ENCODE results near the gene TMEM267.
"Not testable (repeated sequence)": the region's sequence is repeated elsewhere in the genome, so short reads cannot be mapped to it uniquely, and the experiment has no call there.

Gene TMEM267, protein sequence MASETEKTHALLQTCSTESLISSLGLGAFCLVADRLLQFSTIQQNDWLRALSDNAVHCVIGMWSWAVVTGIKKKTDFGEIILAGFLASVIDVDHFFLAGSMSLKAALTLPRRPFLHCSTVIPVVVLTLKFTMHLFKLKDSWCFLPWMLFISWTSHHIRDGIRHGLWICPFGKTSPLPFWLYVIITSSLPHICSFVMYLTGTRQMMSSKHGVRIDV

GRCh38 chr5:43483298-43484105 is at the start of gene TMEM267:
TSS of gene TMEM267 (minus strand) at chr5:43483865. CDS start at chr5:43453969, 29,896 bp downstream.
- FAIRE-seq (peak; percentile 94), DNase-seq (ENCODE audit: extremely low spot score, insufficient read length, low read depth) (peak; percentile 76)

DNA sequence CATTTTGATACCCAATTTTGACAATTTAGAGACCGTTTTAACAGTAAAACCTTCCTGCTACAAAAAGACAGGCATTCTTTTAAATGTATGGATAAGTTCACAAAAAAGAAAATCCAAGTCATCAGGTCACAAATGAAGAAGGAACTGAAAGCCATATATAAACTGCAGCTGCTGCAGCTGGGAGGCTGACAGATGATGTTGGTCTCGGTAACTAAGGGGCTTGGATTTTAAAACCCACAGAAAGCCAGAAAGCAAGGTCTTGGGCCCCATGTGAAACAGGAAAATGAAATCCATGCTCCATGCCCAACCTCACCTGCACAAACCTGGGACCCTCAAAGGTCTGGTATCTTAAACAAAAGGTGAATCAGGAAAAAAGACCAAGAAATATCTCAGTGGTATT is 47.0 kb upstream of the TMEM267 start:
- no peak for FAIRE-seq
- DNase-seq (ENCODE audit: extremely low spot score, insufficient read length, low read depth), result no peak

DNA sequence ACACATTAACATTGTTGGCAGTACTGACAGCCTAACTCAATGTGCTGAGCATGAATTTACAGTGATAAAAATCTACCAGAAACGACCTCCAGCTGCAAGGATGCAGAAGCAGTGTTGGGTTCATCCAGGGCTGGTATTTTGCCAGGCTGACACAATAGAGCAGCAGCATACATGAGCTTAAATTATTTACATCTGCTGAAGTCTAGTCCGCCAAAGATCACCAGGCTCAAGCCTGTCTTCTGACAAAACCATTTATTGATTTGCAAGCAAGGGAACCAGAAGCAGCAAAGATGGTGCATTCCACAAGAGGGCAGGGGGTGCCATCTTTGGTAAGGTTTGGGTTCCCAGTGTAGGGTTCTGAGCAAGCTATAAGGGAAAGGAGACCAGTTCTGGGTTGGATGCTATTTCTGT is 40.0 kb upstream of the TMEM267 start:
- no peak for FAIRE-seq
- no peak for DNase-seq (ENCODE audit: extremely low spot score, insufficient read length, low read depth)

DNA sequence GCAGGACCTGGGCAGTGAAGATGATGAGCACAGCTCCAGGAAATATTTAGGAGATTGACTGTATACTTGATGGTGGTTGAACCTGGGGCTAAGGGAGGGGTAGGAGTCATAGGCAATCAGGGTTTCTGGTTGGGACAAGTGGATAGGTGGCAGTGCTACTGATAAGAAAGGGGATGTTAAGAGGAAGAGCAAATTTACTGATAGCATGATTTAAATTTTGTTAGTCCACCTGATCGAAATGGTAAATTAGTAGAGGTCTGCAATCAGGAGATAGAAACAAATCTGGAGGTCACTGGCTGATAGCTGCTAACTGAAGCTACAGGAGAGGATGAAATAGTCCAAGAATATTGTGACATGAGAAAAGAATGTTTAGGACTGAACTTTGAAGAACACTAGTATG is 37.0 kb upstream of the TMEM267 start:
- DNase-seq (ENCODE audit: extremely low spot score, insufficient read length, low read depth) (no peak), FAIRE-seq (no peak)

- no peak for DNase-seq (ENCODE audit: extremely low spot score, insufficient read length, low read depth)
- FAIRE-seq, result no peak
Observed at GRCh38 chr5:43515678-43516048, 32.0 kb upstream of the TMEM267 start.

GRCh38 chr5:43514816-43515677 is 31.4 kb upstream of the TMEM267 start, which contains the start of gene C5orf34:
TSS of gene C5orf34 (minus strand) at chr5:43515148. CDS start at chr5:43509339, 5,809 bp downstream.
- DNase-seq (ENCODE audit: extremely low spot score, insufficient read length, low read depth) (peak; percentile 96), FAIRE-seq (peak; percentile 92)

DNA sequence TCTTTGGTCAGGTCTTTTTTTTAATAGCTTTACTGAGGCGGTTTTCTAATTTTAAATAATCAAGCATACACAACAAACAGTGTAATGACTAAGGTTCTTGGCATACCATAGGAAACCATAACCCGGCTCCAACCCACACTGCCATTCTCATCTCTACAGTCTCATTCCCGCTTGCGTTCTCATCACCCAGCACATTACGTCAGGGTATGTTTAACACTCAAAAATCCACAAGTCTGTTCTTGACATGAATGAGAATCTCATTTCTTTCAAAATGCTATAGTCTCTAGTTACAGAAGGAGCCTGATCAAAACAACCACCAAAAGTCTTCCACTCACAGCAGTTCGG is 30.8 kb upstream of the TMEM267 start:
- FAIRE-seq (no peak), DNase-seq (ENCODE audit: extremely low spot score, insufficient read length, low read depth) (peak; percentile 2)

GRCh38 chr5:43514025-43514424 is 30.4 kb upstream of the TMEM267 start:
- DNase-seq (ENCODE audit: extremely low spot score, insufficient read length, low read depth), result no peak

GRCh38 chr5:43511062-43511461 is 27.4 kb upstream of the TMEM267 start:
- not testable (repeated sequence) for DNase-seq (ENCODE audit: extremely low spot score, insufficient read length, low read depth); FAIRE-seq

More at GRCh38 chr5:43514025-43514424, 30.4 kb upstream of the TMEM267 start:
- no peak for FAIRE-seq

DNA sequence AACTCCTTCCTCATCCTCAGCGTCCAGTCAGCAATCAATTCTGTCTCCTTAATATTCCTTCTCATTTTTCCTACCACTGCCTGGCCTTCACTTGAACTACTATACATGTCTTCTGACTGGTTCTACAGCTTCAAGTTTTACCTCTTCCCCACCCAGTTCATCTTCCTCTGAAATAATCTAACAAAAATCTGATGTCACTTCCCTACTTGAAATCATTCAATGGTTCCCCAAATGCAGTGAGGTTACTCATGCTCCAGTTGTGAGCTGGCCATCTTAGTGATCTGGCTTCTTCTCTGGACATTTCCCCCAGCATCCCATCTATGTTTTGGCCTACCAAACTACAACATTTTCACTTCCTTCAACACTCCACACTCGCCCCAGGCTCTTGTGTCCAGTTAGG is 14.9 kb upstream of the TMEM267 start:
- FAIRE-seq (no peak), DNase-seq (ENCODE audit: extremely low spot score, insufficient read length, low read depth) (no peak)

DNA sequence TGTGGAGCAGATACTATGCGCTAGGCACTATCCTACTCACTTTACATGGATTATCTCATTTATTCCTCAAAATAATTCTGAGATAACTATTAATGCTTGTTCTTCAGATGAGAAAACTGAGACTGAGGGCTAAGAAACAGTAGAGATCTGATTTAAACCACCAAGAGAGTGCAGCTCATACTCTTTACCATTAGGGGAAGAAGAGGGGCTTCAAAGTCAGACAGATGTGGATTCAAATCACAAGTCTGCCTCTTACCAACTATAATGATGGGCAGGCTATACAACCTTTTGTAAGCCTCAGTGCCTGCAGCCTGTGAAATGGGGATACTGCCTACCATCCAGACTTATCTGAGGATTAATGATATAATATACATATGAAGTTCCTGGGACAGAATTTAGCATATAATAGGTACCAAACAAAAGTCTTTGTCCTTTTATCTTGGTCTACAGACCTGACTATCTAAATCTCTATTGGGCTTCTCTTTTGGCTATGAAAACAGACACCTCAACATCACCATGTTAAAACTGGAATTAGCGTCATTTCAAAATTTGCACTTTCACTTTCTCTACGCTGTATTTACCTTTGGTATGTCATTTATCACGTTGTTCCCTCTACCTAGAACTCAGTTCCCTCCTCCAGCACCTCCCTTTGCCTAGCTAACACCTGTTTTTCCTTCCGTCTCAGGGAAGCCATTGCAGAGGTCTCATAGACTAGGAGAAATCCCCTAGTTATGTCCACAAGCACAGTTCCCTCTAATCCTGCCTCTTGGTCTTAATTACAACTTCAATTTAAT is 13.8 kb upstream of the TMEM267 start:
- no peak for FAIRE-seq
- DNase-seq (ENCODE audit: extremely low spot score, insufficient read length, low read depth), result no peak

GRCh38 chr5:43491326-43491725 is 7.7 kb upstream of the TMEM267 start:
- no peak for DNase-seq (ENCODE audit: extremely low spot score, insufficient read length, low read depth)
- FAIRE-seq, result peak; percentile 5

- no peak for FAIRE-seq
- no peak for DNase-seq (ENCODE audit: extremely low spot score, insufficient read length, low read depth)
Observed at GRCh38 chr5:43486353-43486752, 2.7 kb upstream of the TMEM267 start.

- DNase-seq (ENCODE audit: extremely low spot score, insufficient read length, low read depth) (no peak), FAIRE-seq (no peak)
Observed at GRCh38 chr5:43485406-43485805, 1.7 kb upstream of the TMEM267 start.

- DNase-seq (ENCODE audit: extremely low spot score, insufficient read length, low read depth) (peak; percentile 64), FAIRE-seq (no peak)
Observed at GRCh38 chr5:43484106-43484849, 613 bp upstream of the TMEM267 start.

GRCh38 chr5:43482490-43483297 is 971 bp downstream of the TMEM267 start:
- no peak for DNase-seq (ENCODE audit: extremely low spot score, insufficient read length, low read depth)
- peak; percentile 38 for FAIRE-seq

DNA sequence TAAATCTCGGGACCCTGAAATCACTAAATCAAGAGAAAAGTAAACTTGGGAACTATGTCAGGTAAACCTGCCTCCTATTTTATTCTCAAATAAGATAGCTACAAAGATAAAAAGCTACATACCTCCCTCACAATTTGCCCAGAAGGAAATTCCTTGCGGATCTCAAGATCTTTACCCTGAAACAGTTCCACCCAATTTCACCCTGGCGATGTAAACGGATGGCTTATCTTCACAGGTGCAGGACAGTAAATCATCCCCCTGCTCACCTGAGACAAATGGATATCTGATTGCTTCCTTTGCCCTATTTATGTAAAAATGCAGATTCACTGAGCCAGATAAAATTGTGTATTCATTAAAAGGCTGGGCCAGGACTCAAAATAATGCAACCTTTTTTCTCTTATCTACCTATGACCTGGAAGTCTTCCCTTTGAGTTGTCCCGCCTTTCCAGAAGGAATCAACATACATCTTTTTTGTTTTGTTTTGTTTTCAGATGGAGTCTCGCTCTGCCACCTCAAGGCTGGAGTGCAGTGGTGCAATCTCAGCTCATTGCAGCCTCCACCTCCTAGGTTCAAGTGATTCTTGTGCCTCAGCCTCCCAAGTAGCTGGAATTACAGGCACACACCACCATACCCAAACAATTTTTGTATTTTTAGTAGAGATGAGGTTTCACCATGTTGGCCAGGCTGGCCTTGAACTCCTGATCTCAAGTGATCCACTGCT is 13.8 kb downstream of the TMEM267 start:
- FAIRE-seq (no peak), DNase-seq (ENCODE audit: extremely low spot score, insufficient read length, low read depth) (no peak)

DNA sequence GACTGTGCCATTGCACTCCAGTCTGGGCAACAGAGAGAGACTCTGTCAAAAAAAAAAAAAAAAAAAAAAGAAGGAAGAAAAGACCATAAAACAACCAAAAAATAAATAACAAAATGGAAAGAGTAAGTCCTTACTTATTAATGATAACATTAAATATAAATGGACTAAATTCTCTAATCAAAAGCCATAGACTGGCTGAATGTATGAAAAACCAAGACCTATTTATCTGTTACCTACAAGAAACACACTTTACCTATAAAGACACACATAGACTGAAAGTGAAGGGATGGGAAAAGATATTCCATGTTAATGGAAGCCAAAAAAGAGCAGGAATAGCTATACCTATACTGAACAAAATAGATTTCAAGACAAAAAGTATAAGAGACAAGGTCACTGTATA is 16.6 kb downstream of the TMEM267 start:
- FAIRE-seq, result no peak
- no peak for DNase-seq (ENCODE audit: extremely low spot score, insufficient read length, low read depth)
